IPS DF 6.9 (cell line): Measurements from ENCODE around the gene PTPRN2.
A peak's percentile ranks its signal among the peaks of the same experiment; 100 is the strongest.

Source experiments
- DNase-seq: peaks from one replicate; pipeline ENCODE4 v3.0.0-alpha.2; 2013; ENCODE audit warnings: low read depth, low spot score
- H3K27ac ChIP-seq: one replicate; pipeline ENCODE4 v1.5.1; 2013; ENCODE audit warnings: low read length, control low read depth
- H3K27me3 ChIP-seq: 2 replicates; pipeline ENCODE4 v1.6.1; 2013; ENCODE audit warnings: mild to moderate bottlenecking, low read length; ENCODE audit not compliant: control insufficient read depth, insufficient read depth
- H3K36me3 ChIP-seq: 2 replicates; pipeline ENCODE4 v1.6.1; 2013; ENCODE audit warnings: low read length; ENCODE audit not compliant: control insufficient read depth, insufficient read depth
- H3K4me1 ChIP-seq: 2 replicates; pipeline ENCODE4 v1.6.1; 2013; ENCODE audit warnings: low read length; ENCODE audit not compliant: control insufficient read depth, insufficient read depth
- H3K4me3 ChIP-seq: 2 replicates; pipeline ENCODE4 v1.5.1; 2013; ENCODE audit warnings: mild to moderate bottlenecking, low read length
- H3K9me3 ChIP-seq: 2 replicates; pipeline ENCODE4 v1.6.1; 2013; ENCODE audit warnings: low read length, inconsistent platforms; ENCODE audit not compliant: control insufficient read depth, insufficient read depth
- WGBS: extraction: QIAGEN DNeasy Blood & Tissue Kit; methylation state at CpG from one replicate; pipeline ENCODE4 v1.1.7; 2013; ENCODE audit warnings: mixed read lengths, missing lambda C conversion rate; ENCODE audit not compliant: insufficient read length, insufficient coverage; 5-methylcytosine and 5-hydroxymethylcytosine counted together

The PTPRN2 gene

GRCh38 chr7:158602905-158603772 lies 15.5 kb upstream of the PTPRN2 start:
- DNase-seq = no peak
- Histone ChIP-seq H3K27ac (no peak overlapping the region), H3K4me1 (no peaks in the 10 kb centered on the region), H3K4me3 (no peak overlapping the region), H3K9me3 (no peaks in the 10 kb centered on the region), H3K36me3 (peaks cover 9% of the 10 kb centered on the region), H3K27me3 (no peaks in the 10 kb centered on the region)
- no CpG with 5 or more reads among the region's 22 CpGs for WGBS

- Histone ChIP-seq H3K9me3 (no peaks in the 10 kb centered on the region), H3K4me3 (no peak overlapping the region), H3K4me1 (no peaks in the 10 kb centered on the region), H3K27ac (no peak overlapping the region), H3K36me3 (peaks cover 4% of the 10 kb centered on the region; the same call in 1 of the 2 replicates), H3K27me3 (no peaks in the 10 kb centered on the region)
- no CpG with 5 or more reads among the region's 7 CpGs for WGBS
- DNase-seq = no peak
These were observed 14.4 kb upstream of the PTPRN2 start for GRCh38 chr7:158602041-158602440.

- Histone ChIP-seq H3K27me3 (no peaks in the 10 kb centered on the region), H3K4me3 (no peak overlapping the region), H3K4me1 (no peaks in the 10 kb centered on the region), H3K9me3 (no peaks in the 10 kb centered on the region), H3K36me3 (peaks cover under 1% of the 10 kb centered on the region; the same call in 1 of the 2 replicates), H3K27ac (no peak overlapping the region)
- no CpG with 5 or more reads among the region's 1 CpG for WGBS
- DNase-seq = no peak
These were observed 13.5 kb upstream of the PTPRN2 start for GRCh38 chr7:158601090-158601489.

- Histone ChIP-seq H3K4me1 (no peaks in the 10 kb centered on the region), H3K9me3 (peaks cover 12% of the 10 kb centered on the region), H3K27ac (no peak overlapping the region), H3K4me3 (no peak overlapping the region), H3K36me3 (no peaks in the 10 kb centered on the region), H3K27me3 (no peaks in the 10 kb centered on the region)
- DNase-seq = no peak
- WGBS = no CpG with 5 or more reads among the region's 4 CpGs
These were observed 9.1 kb upstream of the PTPRN2 start for GRCh38 chr7:158596745-158597144.

- no CpG with 5 or more reads among the region's 4 CpGs for WGBS
- Histone ChIP-seq H3K4me1 (no peaks in the 10 kb centered on the region), H3K27me3 (no peaks in the 10 kb centered on the region), H3K4me3 (no peak overlapping the region), H3K27ac (no peak overlapping the region), H3K36me3 (no peaks in the 10 kb centered on the region), H3K9me3 (peaks cover 12% of the 10 kb centered on the region)
- DNase-seq = no peak
These were observed 8.7 kb upstream of the PTPRN2 start for GRCh38 chr7:158596309-158596708.

- no peak overlapping the region for H3K4me3 ChIP-seq
- H3K9me3 ChIP-seq = peaks cover 12% of the 10 kb centered on the region
- no peaks in the 10 kb centered on the region for H3K4me1 ChIP-seq
- no peaks in the 10 kb centered on the region for H3K27me3 ChIP-seq
- H3K27ac ChIP-seq = no peak overlapping the region
- H3K36me3 ChIP-seq = no peaks in the 10 kb centered on the region
- no CpG with 5 or more reads among the region's 3 CpGs for WGBS
- peak; percentile 61 for DNase-seq
These were observed 7.4 kb upstream of the PTPRN2 start for GRCh38 chr7:158595068-158595467.

GRCh38 chr7:158592541-158592940 lies 4.9 kb upstream of the PTPRN2 start:
- no CpG with 5 or more reads among the region's 1 CpG for WGBS

GRCh38 chr7:158591944-158592343 lies 4.3 kb upstream of the PTPRN2 start:
- no peak for DNase-seq
- no peak overlapping the region for H3K27ac ChIP-seq
- no CpG with 5 or more reads among the region's 15 CpGs for WGBS
- no peaks in the 10 kb centered on the region for H3K4me1 ChIP-seq
- peaks cover 13% of the 10 kb centered on the region for H3K9me3 ChIP-seq
- H3K27me3 ChIP-seq = no peaks in the 10 kb centered on the region
- H3K4me3 ChIP-seq = no peak overlapping the region
- no peaks in the 10 kb centered on the region for H3K36me3 ChIP-seq

More at GRCh38 chr7:158592541-158592940, 4.9 kb upstream of the PTPRN2 start:
- peaks cover 13% of the 10 kb centered on the region for H3K9me3 ChIP-seq
- H3K27me3 ChIP-seq = no peaks in the 10 kb centered on the region
- no peak overlapping the region for H3K4me3 ChIP-seq
- H3K4me1 ChIP-seq = no peaks in the 10 kb centered on the region
- no peaks in the 10 kb centered on the region for H3K36me3 ChIP-seq
- no peak overlapping the region for H3K27ac ChIP-seq
- DNase-seq = no peak

- no peaks in the 10 kb centered on the region for H3K27me3 ChIP-seq
- H3K4me1 ChIP-seq = no peaks in the 10 kb centered on the region
- DNase-seq = no peak
- peaks cover 15% of the 10 kb centered on the region for H3K9me3 ChIP-seq
- no peak overlapping the region for H3K4me3 ChIP-seq
- H3K27ac ChIP-seq = no peak overlapping the region
- WGBS = no CpG with 5 or more reads among the region's 12 CpGs
- no peaks in the 10 kb centered on the region for H3K36me3 ChIP-seq
These were observed 2.5 kb upstream of the PTPRN2 start for GRCh38 chr7:158590181-158590530.

- H3K4me3 ChIP-seq = no peak overlapping the region
- no peak for DNase-seq
- no peaks in the 10 kb centered on the region for H3K36me3 ChIP-seq
- peaks cover 17% of the 10 kb centered on the region for H3K9me3 ChIP-seq
- no peaks in the 10 kb centered on the region for H3K4me1 ChIP-seq
- WGBS = 100% methylated on average over 1 of the region's 1 CpG
- no peaks in the 10 kb centered on the region; the same call in 1 of the 2 replicates for H3K27me3 ChIP-seq
- no peak overlapping the region for H3K27ac ChIP-seq
These were observed 2.0 kb upstream of the PTPRN2 start for GRCh38 chr7:158589653-158590052.
